ENCODE results near the gene SLC6A18. TPM values are rescaled to one million over a fixed set of nuclear protein-coding genes. Genes with fewer than 3 reads are reported as not detected.

Gene SLC6A18
- total and polyA plus RNA-seq, 2 of the 13 experiments (the other 11 are each of a cell fraction or from before 2014, with no cell fraction given), result not detected

GRCh38 chr5:1192971-1193590 is 32.1 kb upstream of the SLC6A18 start:
- H3K9me3 ChIP-seq (ENCODE audit: low read length), result no peaks in the 10 kb centered on the region
- no peak overlapping the region for H3K9ac ChIP-seq (ENCODE audit: insufficient read depth, low read depth, low read length)
- CTCF ChIA-PET (ENCODE audit: low intra/inter-chr PET ratio, low total read pairs), result no interaction called here
- BruUV-seq (replicated peaks), result no TSS peak
- no peak for FAIRE-seq
- H3K36me3 ChIP-seq (replicated peaks in 1 of 2; ENCODE audit: control insufficient read depth in 1 of 2, insufficient read depth in 2 of 2, low read length in 2 of 2), result no peaks in the 10 kb centered on the region
- peak; percentile 32; the same call in 2 of the 3 replicates for ATAC-seq
- H3K27me3 ChIP-seq (ENCODE audit: control insufficient read depth in 1 of 2, insufficient read depth in 2 of 2, low read length in 2 of 2), result peaks cover 2 to 26% of the 10 kb centered on the region in 2 experiments; a peak in 4 of 5 replicates
- TF ChIP-seq TP53 (CRISPR knock-in tag; conservative IDR thresholded peaks at IDR 0.05) (no peak), HHEX (CRISPR knock-in tag; IDR thresholded peaks at IDR 0.05) (no peak), NR3C1 (CRISPR knock-in tag; IDR thresholded peaks at IDR 0.05) (no peak), FOXO1 (CRISPR knock-in tag; IDR thresholded peaks at IDR 0.05) (no peak), FOXJ3 (CRISPR knock-in tag; IDR thresholded peaks at IDR 0.05; ENCODE audit: borderline replicate concordance) (no peak), SP140L (CRISPR knock-in tag; IDR thresholded peaks at IDR 0.05; ENCODE audit: borderline replicate concordance) (no peak), JDP2 (CRISPR knock-in tag; IDR thresholded peaks at IDR 0.05; ENCODE audit: borderline replicate concordance) (no peak), GPBP1L1 (CRISPR knock-in tag; IDR thresholded peaks at IDR 0.05) (no peak)
- TF ChIP-seq, protein P1, sequence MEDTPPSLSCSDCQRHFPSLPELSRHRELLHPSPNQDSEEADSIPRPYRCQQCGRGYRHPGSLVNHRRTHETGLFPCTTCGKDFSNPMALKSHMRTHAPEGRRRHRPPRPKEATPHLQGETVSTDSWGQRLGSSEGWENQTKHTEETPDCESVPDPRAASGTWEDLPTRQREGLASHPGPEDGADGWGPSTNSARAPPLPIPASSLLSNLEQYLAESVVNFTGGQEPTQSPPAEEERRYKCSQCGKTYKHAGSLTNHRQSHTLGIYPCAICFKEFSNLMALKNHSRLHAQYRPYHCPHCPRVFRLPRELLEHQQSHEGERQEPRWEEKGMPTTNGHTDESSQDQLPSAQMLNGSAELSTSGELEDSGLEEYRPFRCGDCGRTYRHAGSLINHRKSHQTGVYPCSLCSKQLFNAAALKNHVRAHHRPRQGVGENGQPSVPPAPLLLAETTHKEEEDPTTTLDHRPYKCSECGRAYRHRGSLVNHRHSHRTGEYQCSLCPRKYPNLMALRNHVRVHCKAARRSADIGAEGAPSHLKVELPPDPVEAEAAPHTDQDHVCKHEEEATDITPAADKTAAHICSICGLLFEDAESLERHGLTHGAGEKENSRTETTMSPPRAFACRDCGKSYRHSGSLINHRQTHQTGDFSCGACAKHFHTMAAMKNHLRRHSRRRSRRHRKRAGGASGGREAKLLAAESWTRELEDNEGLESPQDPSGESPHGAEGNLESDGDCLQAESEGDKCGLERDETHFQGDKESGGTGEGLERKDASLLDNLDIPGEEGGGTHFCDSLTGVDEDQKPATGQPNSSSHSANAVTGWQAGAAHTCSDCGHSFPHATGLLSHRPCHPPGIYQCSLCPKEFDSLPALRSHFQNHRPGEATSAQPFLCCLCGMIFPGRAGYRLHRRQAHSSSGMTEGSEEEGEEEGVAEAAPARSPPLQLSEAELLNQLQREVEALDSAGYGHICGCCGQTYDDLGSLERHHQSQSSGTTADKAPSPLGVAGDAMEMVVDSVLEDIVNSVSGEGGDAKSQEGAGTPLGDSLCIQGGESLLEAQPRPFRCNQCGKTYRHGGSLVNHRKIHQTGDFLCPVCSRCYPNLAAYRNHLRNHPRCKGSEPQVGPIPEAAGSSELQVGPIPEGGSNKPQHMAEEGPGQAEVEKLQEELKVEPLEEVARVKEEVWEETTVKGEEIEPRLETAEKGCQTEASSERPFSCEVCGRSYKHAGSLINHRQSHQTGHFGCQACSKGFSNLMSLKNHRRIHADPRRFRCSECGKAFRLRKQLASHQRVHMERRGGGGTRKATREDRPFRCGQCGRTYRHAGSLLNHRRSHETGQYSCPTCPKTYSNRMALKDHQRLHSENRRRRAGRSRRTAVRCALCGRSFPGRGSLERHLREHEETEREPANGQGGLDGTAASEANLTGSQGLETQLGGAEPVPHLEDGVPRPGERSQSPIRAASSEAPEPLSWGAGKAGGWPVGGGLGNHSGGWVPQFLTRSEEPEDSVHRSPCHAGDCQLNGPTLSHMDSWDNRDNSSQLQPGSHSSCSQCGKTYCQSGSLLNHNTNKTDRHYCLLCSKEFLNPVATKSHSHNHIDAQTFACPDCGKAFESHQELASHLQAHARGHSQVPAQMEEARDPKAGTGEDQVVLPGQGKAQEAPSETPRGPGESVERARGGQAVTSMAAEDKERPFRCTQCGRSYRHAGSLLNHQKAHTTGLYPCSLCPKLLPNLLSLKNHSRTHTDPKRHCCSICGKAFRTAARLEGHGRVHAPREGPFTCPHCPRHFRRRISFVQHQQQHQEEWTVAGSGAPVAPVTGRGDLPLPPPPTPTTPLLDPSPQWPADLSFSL (CRISPR knock-in tag; IDR thresholded peaks at IDR 0.05), result no peak
- TF ChIP-seq, protein P2, sequence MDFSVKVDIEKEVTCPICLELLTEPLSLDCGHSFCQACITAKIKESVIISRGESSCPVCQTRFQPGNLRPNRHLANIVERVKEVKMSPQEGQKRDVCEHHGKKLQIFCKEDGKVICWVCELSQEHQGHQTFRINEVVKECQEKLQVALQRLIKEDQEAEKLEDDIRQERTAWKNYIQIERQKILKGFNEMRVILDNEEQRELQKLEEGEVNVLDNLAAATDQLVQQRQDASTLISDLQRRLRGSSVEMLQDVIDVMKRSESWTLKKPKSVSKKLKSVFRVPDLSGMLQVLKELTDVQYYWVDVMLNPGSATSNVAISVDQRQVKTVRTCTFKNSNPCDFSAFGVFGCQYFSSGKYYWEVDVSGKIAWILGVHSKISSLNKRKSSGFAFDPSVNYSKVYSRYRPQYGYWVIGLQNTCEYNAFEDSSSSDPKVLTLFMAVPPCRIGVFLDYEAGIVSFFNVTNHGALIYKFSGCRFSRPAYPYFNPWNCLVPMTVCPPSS (IDR thresholded peaks at IDR 0.05), result no peak
- intact Hi-C loops (cut with micrococcal nuclease; ENCODE audit: unreplicated experiment), result no loop called here
- H3K4me1 ChIP-seq (ENCODE audit: insufficient read depth, low read length), result peaks cover 23% of the 10 kb centered on the region
- WGBS (ENCODE audit: low lambda C conversion rate), result 41% methylated on average over 17 of the region's 18 CpGs
- no peak overlapping the region for H3K4me3 ChIP-seq (replicated peaks in 1 of 3; ENCODE audit: insufficient read depth in 1 of 3, low read depth in 2 of 3, low read length in 3 of 3)
- H2AFZ ChIP-seq (ENCODE audit: low read length), result no peak overlapping the region
- no peaks in the 10 kb centered on the region for H3K79me2 ChIP-seq (ENCODE audit: insufficient read depth, low read length)
- DNase-seq (ENCODE audit: low spot score), result no peak
- no peak overlapping the region for H3K4me2 ChIP-seq (ENCODE audit: low read depth, low read length)
- no peak overlapping the region for H3K27ac ChIP-seq (ENCODE audit: extremely low read length, insufficient read depth, low read length)
- in situ Hi-C loops (cut with HindIII; ENCODE audit: extremely low pct_ligation_motif_present, low pct_unique_long_range_greater_than_20kb), result no loop called here
- POLR2A ChIA-PET, result no interaction called here
- H4K20me1 ChIP-seq (ENCODE audit: insufficient read depth, low read length), result no peaks in the 10 kb centered on the region

Measured in HepG2 (cell line).